ENCODE data around the gene SYNPO2. TPM values are rescaled to one million over a fixed set of nuclear protein-coding genes. Genes with fewer than 3 reads are reported as not detected.
A peak's percentile ranks its signal among the peaks of the same experiment; 100 is the strongest.

Gene SYNPO2
- total RNA-seq, 1 experiment from 2014 or later, result 0.61 TPM

DNA sequence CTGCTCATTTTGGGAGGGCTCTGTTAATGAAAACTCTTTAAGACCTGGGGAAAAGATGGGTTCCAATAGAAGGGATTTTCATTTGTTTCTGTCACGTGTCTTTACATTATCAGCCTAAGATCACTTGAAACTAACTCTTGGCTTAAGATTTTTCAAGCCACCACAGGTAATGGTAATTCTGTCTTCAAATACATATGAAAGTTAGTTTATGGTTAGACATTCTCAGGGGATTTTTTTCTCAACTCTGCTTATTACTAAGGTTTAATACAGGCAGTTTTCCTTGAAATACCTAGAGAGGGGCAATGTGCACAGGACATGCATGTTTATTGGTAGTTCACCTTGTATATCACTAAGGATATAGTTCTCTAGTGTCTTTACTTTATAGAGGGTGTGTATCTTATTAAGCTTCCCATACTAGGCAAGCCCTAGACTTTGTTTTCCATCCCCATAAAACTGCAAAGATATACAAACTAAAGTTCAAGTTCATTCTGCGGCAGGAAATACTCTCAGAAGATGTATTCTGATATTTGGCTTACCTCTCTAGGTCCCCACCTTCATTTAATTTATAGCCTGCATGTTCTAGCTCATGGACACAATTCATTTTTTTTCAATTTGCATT lies 208.7 kb downstream of the SYNPO2 start:
- POLR2A ChIA-PET, result interaction anchor here (1.1 to 1.4 kb wide), 2 partner anchors 115 to 116 kb away, joined by 3 to 4 read pairs; partner anchors contain the start of gene USP53

GRCh38 chr4:119098306-119098705 lies 209.7 kb downstream of the SYNPO2 start:
- H3K36me3 Mint-ChIP-seq (ENCODE audit: insufficient read depth, unreplicated experiment), result no peaks in the 10 kb centered on the region
- DNase-seq (ENCODE audit: unreplicated experiment), result no peak
- TF ChIP-seq, protein P1, sequence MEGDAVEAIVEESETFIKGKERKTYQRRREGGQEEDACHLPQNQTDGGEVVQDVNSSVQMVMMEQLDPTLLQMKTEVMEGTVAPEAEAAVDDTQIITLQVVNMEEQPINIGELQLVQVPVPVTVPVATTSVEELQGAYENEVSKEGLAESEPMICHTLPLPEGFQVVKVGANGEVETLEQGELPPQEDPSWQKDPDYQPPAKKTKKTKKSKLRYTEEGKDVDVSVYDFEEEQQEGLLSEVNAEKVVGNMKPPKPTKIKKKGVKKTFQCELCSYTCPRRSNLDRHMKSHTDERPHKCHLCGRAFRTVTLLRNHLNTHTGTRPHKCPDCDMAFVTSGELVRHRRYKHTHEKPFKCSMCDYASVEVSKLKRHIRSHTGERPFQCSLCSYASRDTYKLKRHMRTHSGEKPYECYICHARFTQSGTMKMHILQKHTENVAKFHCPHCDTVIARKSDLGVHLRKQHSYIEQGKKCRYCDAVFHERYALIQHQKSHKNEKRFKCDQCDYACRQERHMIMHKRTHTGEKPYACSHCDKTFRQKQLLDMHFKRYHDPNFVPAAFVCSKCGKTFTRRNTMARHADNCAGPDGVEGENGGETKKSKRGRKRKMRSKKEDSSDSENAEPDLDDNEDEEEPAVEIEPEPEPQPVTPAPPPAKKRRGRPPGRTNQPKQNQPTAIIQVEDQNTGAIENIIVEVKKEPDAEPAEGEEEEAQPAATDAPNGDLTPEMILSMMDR (IDR thresholded peaks at IDR 0.05; ENCODE audit: unreplicated experiment), result no peak
- intact Hi-C loops (cut with micrococcal nuclease), result no loop called here
- no peak overlapping the region for H3K4me3 Mint-ChIP-seq (ENCODE audit: unreplicated experiment)
- BruUV-seq (replicated peaks), result no TSS peak
- peaks cover 17% of the 10 kb centered on the region for H3K4me1 Mint-ChIP-seq (ENCODE audit: insufficient read depth, unreplicated experiment)
- no peaks in the 10 kb centered on the region for H3K27me3 Mint-ChIP-seq (ENCODE audit: insufficient read depth, unreplicated experiment)
- no peak overlapping the region for H3K27ac Mint-ChIP-seq (ENCODE audit: low read depth, unreplicated experiment)
- ChIA-PET CTCF (interaction anchor here (4.9 kb wide), 1 partner anchor 10 kb away, joined by 27 read pairs; no protein-coding TSS in a partner anchor), POLR2A (interaction anchor here (1.4 kb wide), 1 partner anchor 115 kb away, joined by 4 read pairs; no protein-coding TSS in a partner anchor)
- no peaks in the 10 kb centered on the region for H3K9me3 Mint-ChIP-seq (ENCODE audit: unreplicated experiment)

More for the DNA sequence above, 208.7 kb downstream of the SYNPO2 start:
- Mint-ChIP-seq H3K9me3 (ENCODE audit: unreplicated experiment) (no peaks in the 10 kb centered on the region), H3K4me1 (ENCODE audit: insufficient read depth, unreplicated experiment) (peaks cover 11% of the 10 kb centered on the region), H3K27ac (ENCODE audit: low read depth, unreplicated experiment) (peak overlapping the region; percentile 33), H3K4me3 (ENCODE audit: unreplicated experiment) (no peak overlapping the region), H3K27me3 (ENCODE audit: insufficient read depth, unreplicated experiment) (no peaks in the 10 kb centered on the region), H3K36me3 (ENCODE audit: insufficient read depth, unreplicated experiment) (no peaks in the 10 kb centered on the region)
- CTCF ChIA-PET, result interaction anchor here (4.9 kb wide), 1 partner anchor 10 kb away, joined by 27 read pairs; no protein-coding TSS in a partner anchor
- TF ChIP-seq, protein P1 (IDR thresholded peaks at IDR 0.05; ENCODE audit: unreplicated experiment), result no peak
- no peak for DNase-seq (ENCODE audit: unreplicated experiment)
- intact Hi-C loops (cut with micrococcal nuclease), result no loop called here
- BruUV-seq (replicated peaks), result no TSS peak

GRCh38 chr4:119099227-119099810 lies 210.7 kb downstream of the SYNPO2 start:
- ChIA-PET POLR2A (interaction anchor here (0.7 to 1.6 kb wide), 2 partner anchors 114 to 201 kb away, joined by 4 read pairs; no protein-coding TSS in a partner anchor), CTCF (interaction anchor here (4.9 kb wide), 1 partner anchor 11 kb away, joined by 27 read pairs; no protein-coding TSS in a partner anchor)
- no peak overlapping the region for H3K27ac Mint-ChIP-seq (ENCODE audit: low read depth, unreplicated experiment)
- DNase-seq (ENCODE audit: unreplicated experiment), result no peak
- H3K4me1 Mint-ChIP-seq (ENCODE audit: insufficient read depth, unreplicated experiment), result peaks cover 20% of the 10 kb centered on the region
- no peak overlapping the region for H3K4me3 Mint-ChIP-seq (ENCODE audit: unreplicated experiment)
- H3K27me3 Mint-ChIP-seq (ENCODE audit: insufficient read depth, unreplicated experiment), result no peaks in the 10 kb centered on the region
- no TSS peak for BruUV-seq (replicated peaks)
- H3K36me3 Mint-ChIP-seq (ENCODE audit: insufficient read depth, unreplicated experiment), result no peaks in the 10 kb centered on the region
- TF ChIP-seq, protein P1 (IDR thresholded peaks at IDR 0.05; ENCODE audit: unreplicated experiment), result no peak
- intact Hi-C loops (cut with micrococcal nuclease), result no loop called here
- no peaks in the 10 kb centered on the region for H3K9me3 Mint-ChIP-seq (ENCODE audit: unreplicated experiment)

GRCh38 chr4:119100655-119101054 lies 212.0 kb downstream of the SYNPO2 start:
- Mint-ChIP-seq H3K9me3 (ENCODE audit: unreplicated experiment) (no peaks in the 10 kb centered on the region), H3K4me1 (ENCODE audit: insufficient read depth, unreplicated experiment) (peaks cover 28% of the 10 kb centered on the region), H3K36me3 (ENCODE audit: insufficient read depth, unreplicated experiment) (no peaks in the 10 kb centered on the region), H3K27me3 (ENCODE audit: insufficient read depth, unreplicated experiment) (no peaks in the 10 kb centered on the region), H3K27ac (ENCODE audit: low read depth, unreplicated experiment) (no peak overlapping the region), H3K4me3 (ENCODE audit: unreplicated experiment) (no peak overlapping the region)
- BruUV-seq (replicated peaks), result no TSS peak
- CTCF ChIA-PET, result interaction anchor here (4.9 kb wide), 1 partner anchor 13 kb away, joined by 27 read pairs; no protein-coding TSS in a partner anchor
- TF ChIP-seq, protein P1 (IDR thresholded peaks at IDR 0.05; ENCODE audit: unreplicated experiment), result no peak
- DNase-seq (ENCODE audit: unreplicated experiment), result no peak
- intact Hi-C loops (cut with micrococcal nuclease), result loop anchor here (10.0 kb wide), 1 partner anchor 116 kb away; no protein-coding TSS in a partner anchor
- POLR2A ChIA-PET, result interaction anchor here (1.6 kb wide), 1 partner anchor 112 kb away, joined by 4 read pairs; no protein-coding TSS in a partner anchor

All from MCF 10A (cell line).